GM19372 (cell line): ENCODE data around the gene C6orf62.
"Not testable (repeated sequence)": the region's sequence is repeated elsewhere in the genome, so short reads cannot be mapped to it uniquely, and the experiment has no call there.

Experiments
- ATAC-seq: cut with Tn5 transposase; IDR thresholded peaks from one replicate; pipeline ENCODE4 v1.9.1; 2021; ENCODE audit warnings: mild to moderate bottlenecking, low read depth, moderate library complexity; ENCODE audit not compliant: unreplicated experiment

The C6orf62 gene

DNA sequence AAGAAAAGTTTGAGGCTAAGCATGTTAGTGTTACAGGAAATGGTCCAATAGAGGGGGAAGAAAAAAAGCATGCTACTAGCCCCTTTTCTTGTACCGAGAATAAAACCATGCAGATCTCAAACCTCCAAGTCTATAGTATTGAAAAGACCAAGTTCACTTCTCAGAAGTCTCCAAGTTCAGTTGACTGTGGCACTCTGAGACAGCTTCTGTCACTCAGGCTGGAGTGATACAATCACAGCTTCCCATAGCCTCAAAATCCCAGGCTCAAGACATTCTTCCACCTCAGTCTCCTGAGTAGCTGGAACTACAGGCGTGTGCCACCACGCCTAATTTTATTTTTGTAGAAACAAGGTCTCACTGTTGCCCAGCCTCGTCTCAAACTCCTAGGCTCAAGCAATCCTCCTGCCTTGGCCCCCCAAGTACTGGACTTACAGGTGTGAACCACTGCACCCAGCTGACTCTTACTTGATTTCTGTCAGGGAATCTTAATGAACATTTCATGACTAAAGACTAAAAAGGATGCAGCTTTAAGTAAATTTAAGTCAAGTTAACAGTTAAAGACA, 16.2 kb downstream of the C6orf62 start:
- no peak for ATAC-seq

DNA sequence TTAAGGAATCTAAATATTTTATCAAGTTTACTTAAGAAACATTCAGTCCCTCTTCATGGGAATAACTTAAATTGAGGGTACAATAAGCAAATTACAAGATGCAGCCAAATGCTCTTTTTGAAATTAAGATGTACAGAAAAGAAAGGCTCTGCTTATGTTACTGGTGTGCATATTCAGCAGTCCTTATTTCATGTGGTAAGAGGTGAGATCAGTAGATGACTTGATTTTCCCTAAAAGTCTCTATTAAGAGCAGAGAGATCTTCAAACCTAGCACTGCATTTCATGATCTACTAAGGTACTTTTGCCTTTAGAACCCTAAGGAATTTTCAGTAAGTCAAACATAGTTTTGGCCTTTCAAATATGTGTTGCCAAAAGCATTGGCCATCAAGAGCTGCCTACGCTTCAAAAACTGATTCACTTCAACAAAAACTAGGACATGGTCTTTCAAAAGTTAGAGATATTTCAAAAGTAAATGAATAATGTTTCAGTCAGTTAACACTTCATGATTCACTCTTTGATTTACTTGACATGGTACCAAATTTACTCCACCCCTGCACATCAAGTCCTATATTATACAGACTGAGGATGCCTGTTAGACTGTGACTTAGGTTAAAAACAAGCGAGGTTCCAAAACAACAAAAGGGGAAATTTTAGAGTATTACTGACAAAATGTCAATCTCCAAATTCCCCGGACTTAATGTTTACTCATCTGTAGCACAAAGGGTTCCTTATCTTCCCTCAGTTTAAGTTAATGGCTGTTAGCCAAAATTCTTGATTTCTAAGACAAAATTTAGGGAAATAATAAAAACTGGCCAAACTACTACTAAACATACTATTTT, 19.2 kb downstream of the C6orf62 start:
- ATAC-seq = no peak

DNA sequence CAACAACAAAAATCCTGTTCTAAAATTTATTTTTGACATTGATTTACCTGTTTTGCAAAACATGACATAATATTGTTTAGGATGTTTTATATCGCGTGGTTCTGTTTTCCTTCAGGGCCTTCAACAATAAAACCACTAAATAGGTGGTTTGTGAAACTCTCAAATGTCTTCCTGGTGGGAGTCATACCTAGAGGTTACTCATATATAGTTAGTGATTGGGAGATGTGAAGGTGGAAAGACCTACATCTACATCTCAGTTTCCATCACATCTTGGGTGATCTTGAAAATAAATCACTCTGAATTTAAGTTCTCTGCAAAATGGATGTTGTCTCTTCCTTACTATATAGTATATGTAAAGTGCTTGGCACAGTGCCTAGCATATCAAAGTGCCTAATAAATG, 22.9 kb downstream of the C6orf62 start:
- no peak for ATAC-seq

DNA sequence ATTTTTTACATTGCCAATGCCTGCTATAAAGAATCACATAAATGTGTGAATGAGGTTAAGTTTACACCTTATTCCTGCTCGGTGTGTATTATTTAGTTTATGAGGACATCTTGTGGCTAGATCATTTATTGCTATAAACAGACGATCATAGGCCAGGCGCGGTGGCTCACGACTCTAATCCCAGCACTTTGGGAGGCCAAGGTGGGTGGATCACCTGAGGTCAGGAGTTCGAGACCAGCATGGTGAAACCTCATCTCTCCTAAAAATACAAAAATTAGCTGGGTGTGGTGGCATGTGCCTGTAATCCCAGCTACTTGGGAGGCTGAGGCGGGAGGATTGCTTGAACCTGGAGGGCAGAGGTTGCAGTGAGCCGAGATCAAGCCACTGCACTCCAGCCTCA, 23.3 kb downstream of the C6orf62 start:
- not testable (repeated sequence) for ATAC-seq

DNA sequence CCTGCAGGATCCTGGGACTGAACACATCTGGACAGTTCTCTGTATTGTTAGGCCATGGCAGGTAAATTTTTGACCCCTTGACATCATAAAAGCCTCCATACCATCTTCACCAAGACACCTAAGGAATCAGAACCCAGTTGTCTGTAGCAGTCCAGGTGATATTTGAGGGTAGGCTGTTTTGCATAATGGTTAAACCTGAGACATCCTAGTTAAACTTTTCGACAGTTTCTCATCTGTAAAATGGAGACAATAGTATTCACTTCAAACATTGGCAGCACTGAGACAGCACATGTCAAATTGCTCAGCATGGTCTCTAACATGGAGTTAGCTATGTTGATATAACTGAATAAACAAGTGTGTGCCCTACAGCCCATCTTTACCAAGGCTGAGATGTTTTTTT, 24.8 kb downstream of the C6orf62 start:
- no peak for ATAC-seq

DNA sequence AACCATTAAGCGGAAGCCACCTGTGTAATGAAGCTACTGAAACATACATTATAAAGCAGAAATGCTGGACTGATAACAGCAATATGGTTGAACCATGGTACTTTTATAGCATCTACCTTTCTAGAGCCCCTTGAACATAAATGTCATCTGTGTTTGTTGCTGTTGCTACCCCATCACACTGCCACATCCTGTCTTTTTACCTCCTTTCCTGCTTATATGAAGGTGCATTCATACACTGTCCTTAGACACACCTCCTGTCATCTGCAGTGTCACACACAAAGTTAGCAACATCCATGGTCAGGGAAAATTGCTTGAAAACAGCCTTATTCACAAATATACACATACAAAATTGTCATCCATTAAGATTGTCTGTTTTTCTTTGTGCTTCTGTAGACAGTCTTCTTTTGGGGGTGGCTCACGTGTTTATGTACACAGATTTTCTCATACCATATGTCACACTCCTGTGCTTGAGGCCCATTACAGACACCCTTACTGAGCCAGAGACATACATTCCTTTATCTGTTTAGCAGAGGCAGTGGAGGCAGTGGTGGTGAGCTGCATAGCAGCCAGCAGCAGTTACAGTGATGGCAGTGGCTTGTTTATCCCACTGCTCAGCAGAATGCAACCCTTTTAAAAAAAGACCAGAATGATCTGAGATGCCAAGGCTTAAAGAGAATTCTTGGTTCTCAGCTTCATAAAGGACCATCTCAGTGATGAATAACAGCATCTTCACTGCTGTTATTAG, 25.9 kb downstream of the C6orf62 start:
- no peak for ATAC-seq

DNA sequence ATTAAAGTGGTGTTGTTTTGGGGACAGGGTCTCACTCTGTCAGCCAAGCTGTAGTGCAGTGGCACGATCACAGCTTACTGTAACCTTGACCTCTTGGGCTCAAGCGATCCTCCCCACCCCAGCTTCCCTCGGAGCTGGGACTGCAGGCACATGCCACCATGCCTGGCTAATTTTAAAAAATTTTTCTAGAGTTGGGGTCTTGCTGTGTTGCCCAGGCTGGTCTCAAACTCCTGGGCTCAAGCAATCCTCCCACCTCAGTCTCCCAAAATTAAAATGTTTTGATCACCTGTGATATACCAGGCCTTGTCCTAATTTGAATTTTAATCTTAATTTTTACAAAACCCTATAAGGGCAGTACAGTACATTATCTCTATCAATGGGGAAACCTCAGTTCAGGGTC, 26.5 kb downstream of the C6orf62 start:
- no peak for ATAC-seq

DNA sequence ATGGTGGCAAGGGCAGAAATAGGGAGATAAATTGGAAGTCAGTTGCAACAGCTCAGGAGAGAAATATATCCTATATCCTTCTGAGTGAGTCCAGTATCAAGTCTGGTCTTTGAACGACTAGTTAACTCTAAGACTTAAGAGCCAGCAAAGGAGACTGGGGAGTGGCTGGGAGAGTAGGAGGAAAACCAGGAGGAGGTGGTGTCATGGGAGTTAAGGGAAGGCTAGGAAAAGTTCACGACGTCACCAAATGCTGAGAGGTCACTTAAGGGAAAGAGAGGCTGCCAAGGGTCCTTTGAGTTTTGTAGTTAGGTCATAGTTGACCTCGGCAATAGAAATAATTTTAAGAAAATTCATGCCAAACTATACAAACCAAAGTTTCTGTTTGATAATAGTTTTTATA, 27.0 kb downstream of the C6orf62 start:
- no peak for ATAC-seq

DNA sequence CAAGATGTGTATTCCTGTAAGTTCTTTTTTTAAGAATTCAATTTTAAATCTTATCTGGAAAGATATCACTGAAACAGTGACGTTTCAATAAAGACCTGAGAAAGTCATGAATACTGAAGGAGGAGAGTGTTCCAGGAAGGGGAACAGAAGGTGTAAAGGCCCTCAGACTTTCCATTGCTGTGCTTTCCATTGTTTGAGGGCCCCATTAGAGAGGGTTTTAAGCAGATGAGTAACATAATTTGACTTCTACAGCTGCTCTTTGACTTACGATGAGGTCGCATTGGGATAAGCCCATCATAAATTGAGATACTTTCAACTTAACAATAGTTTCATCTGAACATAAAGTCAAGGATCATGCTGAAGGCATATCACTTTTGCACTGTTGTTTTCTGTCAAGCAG, 27.4 kb downstream of the C6orf62 start:
- ATAC-seq = no peak

DNA sequence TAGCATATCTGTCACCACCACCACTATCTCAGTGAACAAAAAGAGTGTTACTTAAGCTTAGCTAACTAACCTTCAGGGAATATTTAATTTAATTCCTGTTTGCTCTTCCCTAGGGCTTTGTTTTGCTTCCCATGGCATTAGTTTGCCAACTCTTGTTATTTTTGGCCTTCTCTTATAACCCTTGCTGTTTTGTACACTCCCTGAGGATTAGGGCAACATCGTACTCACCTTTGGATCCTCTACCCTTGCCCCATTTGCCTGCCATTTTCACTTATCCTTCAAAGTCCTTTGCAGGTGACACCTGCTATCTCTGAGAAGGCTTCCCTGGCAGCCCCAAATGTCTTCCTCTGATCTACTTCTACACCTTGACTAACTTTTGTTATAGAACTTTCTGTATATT, 28.4 kb downstream of the C6orf62 start:
- no peak for ATAC-seq

DNA sequence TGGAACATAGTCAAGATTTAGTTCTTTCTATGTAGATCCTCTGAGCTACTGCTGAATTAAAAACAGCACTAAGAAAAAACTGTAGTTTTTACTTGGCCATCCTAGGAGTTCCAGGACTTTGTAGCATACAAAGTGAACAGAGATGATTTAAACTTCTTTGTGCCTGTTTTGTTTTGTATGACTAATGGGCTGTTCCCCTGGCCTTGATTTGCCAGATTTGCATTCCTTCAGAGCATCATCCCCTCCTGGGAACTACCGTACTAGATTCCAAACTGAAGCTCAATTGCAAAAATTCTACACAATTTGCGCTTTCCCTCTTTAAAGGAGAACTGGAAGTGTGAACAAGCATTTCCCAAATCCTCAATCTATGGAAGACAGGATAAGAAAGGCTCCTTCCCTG, 29.0 kb downstream of the C6orf62 start:
- no peak for ATAC-seq

DNA sequence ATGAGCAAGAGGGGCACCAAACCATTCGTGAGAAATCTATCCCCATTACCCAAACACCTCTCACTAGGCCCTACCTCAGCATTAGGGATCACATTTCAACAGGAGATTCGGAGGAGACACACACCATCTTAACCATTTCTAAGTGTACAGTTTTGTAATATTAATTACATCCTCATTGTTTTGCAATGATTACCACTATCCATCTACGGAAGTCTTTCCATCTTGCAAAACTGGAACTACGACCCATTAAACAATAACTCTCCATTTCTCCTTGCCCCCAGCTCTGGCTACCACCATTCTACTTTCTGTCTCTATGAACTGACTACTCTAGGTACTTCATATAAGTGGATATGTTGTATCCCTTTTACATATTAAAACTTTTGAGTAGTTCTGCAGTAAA, 32.0 kb downstream of the C6orf62 start:
- ATAC-seq = no peak

DNA sequence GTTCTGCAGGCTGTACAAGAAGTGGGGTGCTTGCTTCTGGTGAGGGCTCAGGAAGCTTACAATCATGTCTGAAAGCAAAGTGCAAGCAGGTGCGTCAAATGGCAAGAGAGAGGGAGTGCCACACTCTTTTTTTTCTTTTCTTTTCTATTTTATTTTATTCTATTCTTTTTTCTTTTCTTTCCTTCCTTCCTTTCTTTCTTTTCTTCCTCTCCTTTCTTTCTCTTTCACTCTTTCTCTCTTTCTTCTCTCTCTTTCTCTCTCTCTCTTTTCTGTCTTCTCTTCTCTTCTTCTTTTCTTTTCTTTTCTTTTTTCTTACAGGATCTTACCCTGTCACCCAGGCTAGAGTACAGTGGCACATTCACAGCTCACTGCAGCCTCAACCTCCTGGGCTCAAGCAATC, 32.5 kb downstream of the C6orf62 start:
- ATAC-seq = no peak

DNA sequence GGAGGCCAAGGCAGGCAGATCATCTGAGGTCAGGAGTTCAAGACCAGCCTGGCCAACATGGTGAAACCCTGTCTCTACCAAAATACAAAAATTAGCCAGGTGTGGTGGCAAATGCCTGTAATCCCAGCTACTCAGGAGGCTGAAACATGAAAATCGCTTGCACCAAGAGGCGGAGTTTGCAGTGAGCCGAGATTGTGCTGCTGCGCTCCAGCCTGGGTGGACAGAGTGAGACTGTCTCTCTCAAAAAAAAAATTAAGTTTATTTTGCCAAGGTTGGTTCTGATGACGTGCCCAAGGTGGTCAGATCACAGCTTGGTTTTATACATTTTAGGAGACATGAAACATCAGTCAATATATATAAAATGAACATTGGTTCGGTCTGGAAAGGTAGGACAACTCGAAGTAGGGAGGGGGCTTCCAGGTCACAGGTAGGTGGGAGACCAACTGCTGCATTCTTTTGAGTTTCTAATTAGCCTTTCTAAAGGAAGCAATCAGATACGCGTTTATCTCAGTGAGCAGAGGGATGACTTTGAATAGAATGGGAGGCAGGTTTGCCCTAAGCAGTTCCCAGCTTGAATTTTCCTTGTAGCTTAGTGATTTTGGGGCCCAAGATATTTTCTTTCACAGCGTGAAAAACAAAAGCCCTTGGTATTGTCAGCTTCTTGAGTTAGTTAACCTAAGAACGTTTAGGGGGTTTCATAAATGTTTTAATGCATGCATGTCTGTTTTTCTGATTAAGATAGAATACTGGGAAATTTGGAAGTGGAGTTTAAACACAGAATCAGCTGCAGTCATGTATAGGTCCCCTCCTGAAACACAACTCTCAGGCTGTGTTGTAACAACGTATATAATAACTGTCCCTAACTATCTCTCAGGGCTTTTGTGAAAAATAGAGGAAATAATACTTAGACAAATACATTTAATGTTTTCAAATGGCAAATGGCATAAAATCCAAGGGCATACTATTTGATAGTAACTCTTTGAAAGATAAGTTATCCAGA, 35.4 kb downstream of the C6orf62 start:
- ATAC-seq = no peak

DNA sequence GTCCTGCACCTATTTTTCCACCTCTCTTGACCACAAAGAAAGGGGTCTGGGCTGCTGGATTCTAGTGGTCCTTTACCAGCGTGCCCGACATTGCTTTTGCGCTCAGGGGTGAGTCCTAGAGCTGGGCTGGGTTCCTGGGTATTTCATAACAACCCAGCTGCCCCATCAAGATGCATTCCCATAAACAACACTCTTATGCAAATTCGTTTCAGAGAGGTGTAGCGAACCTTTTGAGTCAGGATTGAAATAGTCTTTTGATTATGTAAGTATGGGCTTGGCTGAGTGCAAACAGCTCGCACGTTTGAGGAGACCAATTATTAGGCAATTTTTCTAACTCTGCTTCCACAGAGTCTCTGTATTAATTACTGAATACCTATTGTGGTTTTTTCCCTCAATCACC, 38.4 kb downstream of the C6orf62 start:
- no peak for ATAC-seq

DNA sequence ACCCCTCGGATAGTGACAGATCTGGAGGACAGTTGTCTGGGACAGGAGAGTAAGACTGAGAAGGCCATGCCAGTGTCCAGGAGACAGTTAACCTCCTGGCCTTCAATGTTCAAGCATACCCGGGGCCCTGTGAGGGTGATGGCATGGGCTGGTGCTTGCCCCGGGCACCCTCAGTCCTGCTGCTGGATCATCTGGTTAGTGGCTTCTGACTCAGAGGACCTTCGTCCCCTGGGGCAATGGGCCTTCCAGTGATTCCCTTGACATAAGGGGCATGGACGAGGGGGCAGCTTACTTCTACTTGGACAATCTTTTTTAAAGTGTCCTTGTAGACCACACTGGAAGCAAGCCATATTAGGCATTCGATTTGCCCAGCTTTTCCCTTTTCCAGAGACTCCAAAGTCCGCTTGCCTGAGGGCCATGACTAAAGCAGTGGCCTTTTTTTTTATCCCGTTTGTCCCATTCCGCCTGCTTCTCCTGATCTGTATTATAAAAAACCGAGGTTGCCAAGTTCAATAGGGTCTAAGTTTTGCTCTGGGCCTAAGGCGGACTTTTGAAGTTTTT, 40.1 kb downstream of the C6orf62 start:
- ATAC-seq = not testable (repeated sequence)

DNA sequence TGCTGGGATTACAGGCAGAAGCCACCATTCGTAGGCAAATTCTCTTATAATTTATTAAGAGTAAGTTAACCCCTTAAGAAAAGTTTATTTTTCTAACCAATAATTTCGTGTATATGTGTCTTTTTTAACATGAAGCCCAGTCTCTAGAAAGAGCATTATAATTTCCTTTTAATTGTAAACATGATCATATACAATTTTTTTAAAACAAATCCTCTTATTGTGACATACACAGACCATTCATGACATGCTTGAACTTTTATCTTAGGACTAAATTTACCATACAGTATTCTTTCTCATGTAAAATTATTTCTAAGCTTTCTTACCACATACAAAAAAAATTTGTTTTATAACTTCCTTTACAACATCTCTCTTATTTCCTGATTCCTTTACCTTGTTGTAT, 45.3 kb downstream of the C6orf62 start:
- ATAC-seq = no peak

DNA sequence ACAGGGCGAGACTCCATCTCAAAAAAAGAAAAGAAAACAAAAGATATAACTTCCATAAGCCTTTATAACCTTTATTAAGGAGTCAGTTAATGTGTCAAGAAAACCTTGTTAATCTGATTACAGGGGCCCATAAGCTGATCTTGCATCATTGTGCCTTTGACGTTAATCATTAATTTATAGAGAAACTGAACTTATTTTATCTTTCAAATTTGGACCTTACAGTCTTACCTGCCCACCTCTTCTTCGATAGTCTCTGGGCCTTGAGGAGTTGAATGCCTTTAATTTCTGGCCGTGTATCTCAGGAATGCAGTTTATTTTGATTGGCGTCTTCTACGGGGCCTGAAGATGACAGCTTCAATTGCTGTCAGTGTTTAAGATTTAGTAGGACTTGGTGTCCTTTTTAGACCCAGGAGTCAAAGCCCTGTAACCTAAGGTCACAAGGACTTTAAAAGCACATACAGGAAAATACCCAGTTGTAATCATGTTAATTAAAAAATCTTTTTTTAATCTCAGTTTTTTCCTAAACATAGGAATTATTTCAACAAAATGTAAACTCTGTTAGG, 46.3 kb downstream of the C6orf62 start:
- ATAC-seq = no peak

DNA sequence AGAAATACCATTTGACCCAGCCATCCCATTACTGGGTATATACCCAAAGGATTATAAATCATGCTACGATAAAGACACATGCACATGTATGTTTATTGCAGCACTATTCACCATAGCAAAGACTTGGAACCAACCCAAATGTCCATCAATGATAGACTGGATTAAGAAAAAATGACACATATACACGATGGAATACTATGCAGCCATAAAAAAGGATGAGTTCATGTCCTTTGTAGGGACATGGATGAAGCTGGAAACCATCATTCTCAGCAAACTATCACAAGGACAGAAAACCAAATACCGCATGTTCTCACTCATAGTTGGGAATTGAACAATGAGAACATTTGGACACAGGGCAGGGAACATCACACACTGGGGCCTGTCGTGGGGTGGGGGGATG, 47.9 kb downstream of the C6orf62 start:
- ATAC-seq = not testable (repeated sequence)

DNA sequence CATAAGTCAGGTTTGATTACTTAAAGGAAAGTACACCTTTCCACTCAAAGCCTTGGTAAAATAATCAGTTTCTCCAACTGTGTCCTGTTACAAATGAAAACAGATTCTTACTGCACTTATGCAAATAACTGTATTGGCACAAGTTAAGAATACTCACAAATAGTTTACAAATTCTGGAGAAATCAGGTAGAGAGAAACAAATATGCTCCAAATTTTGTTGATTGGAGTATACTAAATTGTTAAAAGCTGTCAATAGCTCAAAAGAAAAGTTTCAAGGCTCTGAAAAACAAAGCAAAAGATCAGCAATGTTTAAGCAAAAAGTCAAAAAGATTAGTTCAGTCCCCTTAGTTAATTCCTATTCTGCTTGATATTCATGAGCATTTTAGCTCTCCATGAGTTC, 48.5 kb downstream of the C6orf62 start:
- not testable (repeated sequence) for ATAC-seq
